DND-41 (cell line): ENCODE data around the gene C1QTNF3.

Source experiments
- CTCF ChIP-seq: IDR thresholded peaks from 2 replicates; pipeline ENCODE4 v1.5.1; 2012; ENCODE audit warnings: borderline replicate concordance, low read length, moderate library complexity, mild to moderate bottlenecking; ENCODE audit not compliant: poor library complexity, severe bottlenecking; ENCODE audit errors: extremely low read depth
- EZH2 ChIP-seq: IDR thresholded peaks from 3 replicates; pipeline ENCODE4 v1.6.1; 2012; ENCODE audit warnings: borderline replicate concordance, low read depth, mild to moderate bottlenecking, moderate library complexity, low read length, inconsistent platforms; ENCODE audit not compliant: severe bottlenecking

DNA sequence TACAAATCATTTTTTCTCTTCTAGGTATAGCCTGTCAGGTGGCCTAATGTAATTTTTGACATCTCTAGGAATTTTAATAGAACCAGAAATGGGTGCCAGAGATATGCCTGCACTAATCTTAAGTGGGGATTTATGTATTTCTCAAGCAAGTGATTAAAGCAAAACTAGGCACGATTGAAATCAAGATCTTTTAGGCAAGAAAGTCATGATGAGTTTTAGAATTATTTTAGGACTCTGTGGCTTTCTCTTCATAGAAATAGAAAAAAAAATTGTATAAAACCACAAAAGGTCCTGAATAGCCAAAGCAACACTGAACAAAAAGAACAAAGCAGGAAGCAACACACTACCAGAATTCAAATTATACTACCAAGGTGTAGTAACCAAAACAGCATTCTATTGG, 34.2 kb downstream of the C1QTNF3 start:
- no peak for TF ChIP-seq CTCF
- no peak for TF ChIP-seq EZH2
